SIG-M5 (cell line): ENCODE data around the gene PLXDC2.

Experiments used
- DNase-seq: peaks from one replicate; lab custom pipeline; 2025; lab: John Stamatoyannopoulos, UW

PLXDC2 gene

DNA sequence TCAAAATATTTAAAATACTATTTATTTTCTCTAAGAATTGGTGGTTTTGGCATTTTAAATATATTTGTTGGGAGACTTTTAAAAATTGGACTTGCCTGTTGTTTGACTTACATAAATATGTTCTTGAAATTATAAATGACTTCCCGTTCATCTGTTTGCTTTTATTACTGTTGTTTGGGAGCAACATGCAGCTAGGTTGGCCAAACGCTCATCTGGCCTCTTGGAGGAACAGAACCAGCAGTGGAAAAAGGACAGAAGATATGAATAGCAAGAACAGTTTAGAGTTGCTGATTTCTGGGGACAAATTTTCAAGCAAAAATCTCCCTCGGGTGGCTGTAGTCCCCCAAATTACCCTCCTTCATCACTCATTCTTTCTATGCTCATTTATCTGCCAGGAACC lies 41.6 kb downstream of the PLXDC2 start:
- DNase-seq: no peak

DNA sequence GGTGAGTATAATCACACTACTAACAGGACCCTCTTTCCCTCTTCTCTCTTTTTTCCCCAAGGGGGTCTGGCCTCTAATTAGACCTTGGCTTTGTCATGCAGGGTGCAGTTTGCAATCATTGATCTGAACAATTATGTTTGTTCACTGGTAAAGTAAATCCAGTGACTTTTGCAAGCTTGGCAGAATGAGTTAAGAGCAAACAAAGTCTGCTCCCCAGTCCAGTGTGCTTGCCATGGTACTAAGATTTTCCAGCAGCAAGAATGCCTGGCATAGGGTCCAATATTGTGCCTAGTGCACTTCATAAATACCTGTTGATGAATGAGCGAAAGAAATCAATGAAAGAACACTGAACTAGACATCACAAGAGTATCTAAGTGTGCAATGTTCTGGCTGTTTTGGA lies 43.9 kb downstream of the PLXDC2 start:
- DNase-seq: no peak

DNA sequence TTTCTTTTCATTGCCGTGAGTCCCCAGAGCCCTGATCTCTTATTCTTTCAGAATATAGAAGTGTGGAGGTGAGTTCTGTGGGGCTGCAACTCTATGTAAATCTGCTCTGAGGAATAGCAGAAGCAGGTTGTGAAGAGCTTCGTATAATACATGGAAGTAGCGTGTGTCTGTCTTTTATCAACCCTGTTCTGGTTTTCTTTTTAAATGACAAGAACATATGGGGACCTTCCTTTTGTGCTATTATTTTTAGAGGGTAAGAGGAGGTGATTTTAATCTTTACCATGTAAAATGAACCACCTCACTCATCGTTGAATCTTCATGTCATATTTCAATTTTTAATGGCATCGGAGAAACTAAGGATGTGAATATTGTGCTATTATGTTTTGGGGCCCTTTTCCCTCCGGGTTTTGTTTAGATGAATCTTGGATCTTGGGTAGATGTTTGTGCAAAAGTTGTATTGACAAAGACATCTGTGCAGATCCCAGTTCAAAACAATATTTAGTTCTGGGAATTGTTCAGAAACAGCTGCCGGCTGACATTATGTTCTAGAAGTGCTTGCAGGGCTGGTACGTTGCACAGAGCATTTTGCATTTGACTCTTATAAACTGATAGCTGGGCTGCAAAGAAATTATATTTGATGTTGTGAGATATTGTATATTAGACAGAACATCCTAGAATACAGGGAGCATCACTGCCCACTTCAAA lies 46.7 kb downstream of the PLXDC2 start:
- DNase-seq: no peak

DNA sequence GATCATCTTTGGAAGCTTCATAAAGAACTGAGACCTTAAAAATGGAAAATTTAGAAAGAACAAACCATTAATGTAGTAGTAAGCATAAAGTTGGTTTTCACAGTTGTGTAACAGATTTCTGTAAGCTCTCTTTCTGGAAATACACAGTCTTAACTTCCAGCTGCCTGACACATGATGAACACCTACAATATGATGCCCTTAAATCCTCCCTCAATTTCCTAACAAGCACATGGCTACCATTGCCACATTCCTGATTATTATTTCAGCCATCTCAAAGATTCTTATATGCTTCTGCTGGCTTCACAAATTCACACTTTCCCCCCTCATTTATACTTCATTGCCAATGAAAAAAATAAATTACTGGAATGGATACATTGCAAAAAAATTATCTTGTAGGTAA lies 49.4 kb downstream of the PLXDC2 start:
- DNase-seq: no peak

DNA sequence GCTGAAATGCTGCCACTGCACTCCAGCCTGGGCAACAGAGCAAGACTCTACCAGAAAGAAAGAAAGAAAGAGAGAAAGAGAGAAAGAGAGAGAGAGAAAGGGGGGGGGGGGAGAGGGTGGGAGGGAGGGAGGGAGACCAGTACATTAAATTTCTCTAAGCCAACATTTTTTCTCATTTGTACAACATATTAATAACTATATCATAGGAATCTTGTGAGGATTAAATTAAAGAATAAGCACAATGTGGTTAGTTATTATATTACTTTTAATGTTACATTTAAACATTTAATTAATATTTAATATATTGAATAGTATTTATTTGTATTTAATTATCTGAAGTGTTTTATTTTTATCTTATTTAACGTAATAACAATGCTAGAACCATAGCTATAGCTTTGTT lies 53.1 kb downstream of the PLXDC2 start:
- no peak for DNase-seq

DNA sequence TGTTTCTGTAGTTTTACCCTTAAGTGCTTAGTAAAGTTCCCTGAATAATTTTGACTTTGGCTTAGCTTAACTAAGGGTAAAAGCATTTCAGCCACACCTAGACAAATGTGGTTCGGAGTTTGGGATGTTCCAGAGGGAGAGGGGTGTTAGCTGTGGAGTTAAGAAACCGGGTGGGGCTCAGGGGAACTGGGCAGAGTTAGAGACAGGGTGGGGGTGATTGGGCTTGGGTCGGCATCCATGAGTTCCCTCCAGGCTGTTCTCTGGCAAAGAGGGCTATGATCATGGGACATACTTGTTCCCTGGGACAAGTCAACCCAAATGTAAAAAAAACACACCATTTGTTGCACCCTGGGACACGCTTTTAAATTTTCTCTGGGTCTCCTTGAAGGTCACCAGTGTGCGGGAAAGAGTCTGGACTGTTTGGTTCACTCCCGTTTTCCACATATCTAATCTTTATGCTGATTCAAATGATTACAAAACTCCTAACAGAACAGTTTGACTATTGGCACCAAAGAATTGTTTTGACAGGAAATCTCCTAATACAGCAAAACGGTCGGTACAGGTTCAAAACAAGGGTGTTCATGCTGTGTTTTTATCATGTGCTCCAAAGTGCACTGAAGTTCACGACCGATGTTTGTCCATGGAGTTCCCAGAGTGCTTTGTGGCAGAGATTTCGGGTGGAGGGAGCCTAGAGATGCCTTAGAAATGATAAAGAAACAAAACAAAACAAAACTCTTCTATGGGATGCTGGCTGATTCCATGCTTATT lies 56.5 kb downstream of the PLXDC2 start:
- no peak for DNase-seq

DNA sequence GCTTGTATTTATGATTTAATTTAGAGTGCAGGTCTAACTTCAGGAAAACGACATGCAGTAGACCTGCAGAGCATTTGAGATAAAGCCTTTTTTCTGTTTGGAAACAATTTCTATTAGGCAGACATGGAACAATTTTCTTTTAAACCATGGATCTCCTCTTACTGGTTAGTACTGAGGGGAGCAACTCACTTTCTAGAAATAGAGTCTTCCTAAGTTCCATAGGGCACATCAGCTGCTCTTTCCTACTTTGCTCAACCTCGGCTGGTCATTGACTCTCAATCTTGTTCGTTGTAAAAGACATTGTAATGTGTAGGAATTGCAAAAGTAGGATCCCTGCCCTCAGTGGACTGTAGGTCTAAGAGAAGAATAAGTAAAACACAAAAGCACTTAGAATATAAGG lies 58.0 kb downstream of the PLXDC2 start:
- DNase-seq: no peak

DNA sequence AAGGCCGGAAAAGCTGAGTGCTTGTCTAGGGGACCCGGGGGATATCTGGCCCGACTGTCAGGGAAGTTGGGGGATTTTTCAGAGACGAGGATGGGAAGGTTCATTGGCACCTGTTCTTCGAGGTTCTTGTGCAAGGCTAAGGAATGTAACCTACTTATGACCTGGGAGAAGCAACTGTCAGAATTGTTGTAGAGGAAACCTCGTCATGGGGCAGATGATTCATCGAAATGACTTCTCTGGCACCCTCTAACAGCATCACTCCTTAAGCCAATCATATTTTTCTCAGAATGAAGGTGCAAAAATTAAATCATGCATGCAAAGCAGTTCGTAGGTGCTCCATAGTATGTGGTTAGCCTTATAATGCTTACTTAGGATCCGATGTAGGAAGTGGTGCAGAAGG lies 58.6 kb downstream of the PLXDC2 start:
- DNase-seq: no peak

DNA sequence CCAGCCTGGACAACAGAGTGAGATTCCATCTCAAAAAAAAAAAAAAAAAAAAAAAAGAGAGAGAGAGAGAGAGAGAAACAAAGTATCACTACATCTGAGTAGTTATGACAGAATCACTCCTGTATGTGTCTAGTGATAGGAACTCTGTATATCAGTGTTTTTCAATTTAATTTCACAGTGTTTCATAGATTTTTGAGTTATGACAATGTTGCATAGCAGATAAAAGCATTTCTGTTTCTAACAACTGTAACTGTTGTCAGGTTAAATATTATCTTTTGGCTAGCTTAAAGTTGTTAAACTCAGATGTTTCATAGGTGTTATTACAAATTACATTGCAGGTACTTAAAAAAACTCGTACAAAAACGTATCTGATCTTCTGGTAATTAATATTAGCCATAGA lies 60.3 kb downstream of the PLXDC2 start:
- DNase-seq: no peak

DNA sequence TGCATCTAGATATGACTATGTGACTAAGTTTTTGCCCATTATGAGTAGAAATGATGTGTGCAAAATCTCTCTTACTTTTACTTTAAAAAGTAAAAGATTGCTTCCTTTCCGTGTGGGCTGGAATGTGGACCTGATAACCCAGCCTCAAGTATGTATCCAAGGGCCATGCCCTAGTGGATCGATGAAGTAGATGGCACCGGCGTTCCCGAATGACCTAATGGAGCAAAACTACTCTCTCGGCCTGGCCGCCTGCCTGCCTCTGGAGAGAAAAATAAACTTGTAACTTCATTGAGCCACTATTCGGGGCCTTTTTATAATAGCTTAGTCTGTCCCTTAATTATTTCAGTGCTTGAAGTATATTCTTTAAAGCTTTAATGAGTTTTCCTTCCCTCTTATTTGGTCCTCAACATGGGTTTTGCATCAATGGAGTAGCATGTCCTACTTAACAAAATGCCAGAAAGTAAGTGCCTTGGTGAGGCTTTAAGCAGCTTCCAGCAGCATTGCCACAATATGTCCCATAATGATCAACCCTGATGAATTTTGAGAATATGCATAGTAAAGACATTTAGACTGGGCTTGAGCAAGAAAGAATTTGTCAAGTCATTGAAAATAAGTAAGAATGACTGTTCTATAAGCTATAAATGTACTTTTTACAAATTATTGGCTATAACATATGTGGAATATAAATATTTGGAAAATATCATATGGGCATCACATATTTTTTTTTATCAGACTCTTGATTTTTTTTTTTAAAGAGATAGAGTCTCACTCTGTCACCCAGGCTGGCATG lies 61.4 kb downstream of the PLXDC2 start:
- DNase-seq: no peak

DNA sequence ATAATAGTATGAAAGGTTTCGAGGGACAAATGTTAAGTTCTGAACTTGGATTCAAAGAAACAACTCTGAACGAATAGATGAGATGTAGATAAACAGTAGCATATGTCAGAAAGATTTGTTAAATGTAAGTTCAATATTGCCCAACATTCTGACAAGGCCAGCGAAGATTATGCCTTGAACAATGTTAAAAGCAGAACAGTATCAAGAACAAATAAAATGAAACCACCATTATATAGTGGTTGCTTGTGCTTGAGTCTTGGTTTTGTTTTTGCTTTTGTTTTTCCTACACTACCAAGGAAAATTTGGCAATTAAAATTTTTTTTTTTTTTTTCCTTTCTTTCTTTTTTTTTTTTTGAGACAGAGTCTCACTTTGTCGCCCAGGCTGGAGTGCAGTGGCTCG lies 66.4 kb downstream of the PLXDC2 start:
- DNase-seq: no peak

DNA sequence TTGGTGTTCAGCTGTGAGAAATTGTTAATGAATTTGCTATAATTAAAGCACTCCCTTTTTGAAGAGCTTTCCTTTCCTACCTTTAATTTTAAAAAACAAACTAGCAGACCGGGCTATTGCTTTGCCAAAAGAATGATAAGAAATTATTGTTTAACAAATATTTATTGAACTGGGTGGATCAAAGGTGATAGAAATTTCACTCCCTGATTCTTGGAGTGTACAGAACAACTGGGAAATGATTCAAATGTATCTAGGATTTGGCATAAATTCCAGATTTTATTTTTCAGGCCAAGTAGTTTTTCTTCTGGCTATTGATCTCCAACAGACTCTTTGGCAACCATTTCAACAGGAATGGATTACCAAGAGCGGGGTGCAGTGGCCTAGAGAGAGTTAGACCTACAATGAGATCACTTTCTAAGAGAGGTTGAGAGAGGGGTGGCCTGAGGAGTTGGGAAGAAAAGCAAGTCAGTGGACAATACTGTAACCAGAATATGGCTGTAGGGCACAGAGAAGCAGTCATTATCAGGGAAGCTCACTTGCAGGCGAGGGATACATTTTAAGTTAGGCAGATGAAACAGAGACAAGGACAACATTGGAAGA lies 71.9 kb downstream of the PLXDC2 start:
- no peak for DNase-seq

DNA sequence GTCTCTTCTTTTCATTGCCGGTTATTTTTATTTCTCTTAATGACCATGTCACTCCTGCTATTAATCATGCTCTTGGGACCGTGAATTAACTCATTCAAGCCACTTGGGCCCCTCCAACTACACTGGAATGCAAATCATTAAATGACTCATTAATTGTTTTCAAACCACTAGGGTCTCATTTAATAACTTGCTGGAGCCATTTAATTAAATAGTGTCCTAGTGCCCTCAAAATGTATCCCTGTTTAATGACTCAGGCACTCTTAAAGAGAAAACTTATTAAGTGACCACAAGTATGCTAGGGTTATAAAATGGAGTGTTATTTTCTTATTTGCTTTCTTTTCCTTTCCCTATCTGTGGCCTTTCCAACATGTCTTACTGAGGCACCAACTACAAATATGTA lies 73.0 kb downstream of the PLXDC2 start:
- no peak for DNase-seq

DNA sequence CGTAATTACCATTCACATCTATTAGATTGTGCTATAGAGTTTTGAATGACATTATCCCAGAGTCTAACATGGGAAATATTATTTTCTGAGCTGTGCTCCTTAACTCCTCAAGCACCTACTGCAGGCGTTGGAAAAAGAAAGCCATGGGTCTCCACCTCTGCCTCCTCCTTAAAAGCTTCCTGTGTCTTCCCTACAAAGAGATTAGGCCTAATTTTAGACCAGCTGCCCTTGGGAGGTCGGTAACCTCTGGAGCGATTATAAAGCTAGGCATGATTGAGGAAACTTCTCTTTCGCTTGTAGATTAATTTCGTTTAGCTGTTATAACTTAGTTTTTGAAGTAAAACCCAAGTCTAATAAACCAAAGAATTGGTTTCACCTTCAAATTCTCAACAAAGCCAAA lies 75.2 kb downstream of the PLXDC2 start:
- no peak for DNase-seq

DNA sequence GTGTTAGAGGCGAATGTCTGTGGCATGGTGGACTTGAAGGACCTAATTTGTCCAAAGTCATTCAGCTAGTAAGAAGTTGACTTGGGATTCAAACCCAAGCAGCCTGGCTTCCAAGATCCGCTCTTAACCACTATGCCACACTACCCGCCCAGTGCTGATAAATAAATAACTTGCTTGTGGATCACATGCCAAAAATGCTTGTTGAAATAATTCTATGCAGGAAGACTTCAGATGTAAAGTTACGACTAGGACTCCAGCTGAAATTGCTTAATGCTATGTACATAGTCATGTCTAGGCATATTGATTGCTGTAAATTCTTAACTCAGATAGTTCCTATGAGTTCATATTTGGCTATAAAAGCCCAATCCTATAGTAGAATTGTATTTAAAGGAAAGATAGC lies 76.0 kb downstream of the PLXDC2 start:
- DNase-seq: no peak

DNA sequence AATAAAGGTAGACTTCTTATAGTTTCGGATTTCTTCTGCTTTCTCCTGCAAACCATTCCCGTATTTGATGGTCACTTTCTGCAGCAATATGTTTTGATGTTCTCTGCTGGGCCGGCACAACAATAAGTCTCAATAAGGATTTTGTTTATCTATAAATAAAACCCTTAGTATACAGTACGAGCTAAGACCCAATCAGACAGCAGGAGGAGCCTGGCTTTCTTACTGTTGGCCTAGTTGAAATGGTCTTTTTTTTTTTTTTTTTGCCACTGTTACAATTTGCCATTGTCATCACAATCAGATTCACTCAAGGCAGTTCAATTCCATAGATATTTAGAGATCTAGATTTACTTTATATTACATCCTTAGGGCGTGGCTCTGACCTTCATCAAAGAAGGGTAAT lies 76.4 kb downstream of the PLXDC2 start:
- DNase-seq: no peak

DNA sequence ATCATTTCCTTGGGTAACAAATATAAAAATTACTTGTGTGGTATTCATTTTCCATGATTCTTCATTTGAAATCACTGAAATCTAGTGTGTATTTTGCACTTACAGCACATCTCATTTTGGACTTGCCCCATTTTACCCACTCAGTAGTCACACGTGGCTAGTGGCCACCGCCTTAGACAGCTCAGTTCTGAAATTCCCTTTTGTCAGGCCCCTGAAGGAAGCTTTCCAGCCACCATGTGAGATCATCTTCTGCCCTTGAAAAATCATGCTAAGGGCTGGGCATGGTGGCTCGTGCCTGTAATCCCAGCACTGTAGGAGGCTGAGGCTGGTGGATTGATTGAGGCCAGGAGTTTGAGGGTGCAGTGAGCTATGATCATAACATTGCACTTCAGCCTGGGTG lies 79.3 kb downstream of the PLXDC2 start:
- no peak for DNase-seq

DNA sequence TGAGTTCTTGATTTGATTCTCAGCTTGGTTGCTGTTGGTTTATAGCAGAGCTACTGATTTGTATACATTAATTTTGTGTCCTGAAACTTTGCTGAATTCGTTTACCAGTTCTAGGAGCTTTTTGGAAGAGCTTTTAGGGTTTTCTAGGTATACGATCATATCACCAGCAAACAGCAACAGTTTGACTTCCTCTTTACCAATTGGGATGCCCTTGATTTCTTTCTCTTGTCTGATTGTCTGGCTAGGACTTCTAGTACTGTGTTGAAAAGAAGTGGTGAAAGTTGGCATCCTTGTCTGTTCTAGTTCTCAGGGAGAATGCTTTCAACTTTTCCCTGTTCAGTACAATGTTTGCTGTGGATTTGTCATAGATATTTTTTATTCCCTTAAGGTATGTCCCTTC lies 86.2 kb downstream of the PLXDC2 start:
- no peak for DNase-seq

DNA sequence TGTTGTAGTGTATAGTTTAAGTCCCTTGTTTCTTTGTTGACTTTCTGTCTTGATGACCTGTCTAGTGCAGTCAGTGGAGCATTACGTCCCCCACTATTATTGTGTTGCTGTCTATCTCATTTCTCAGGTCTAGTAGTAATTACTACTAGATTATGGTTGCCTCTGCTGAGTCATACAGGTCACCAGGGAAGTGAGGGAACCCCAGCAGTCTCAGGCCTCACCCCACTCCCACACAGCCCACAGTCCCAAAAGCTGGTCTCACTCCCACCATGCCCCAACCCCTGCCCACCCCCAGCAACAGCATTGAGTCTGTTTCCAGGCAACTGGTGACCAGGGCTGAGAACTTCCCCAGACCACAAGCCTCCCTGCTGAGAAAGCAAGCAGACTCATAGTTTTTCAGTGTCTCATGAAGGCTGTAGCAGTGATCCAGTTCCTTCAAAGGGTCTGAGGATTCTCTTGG lies 88.0 kb downstream of the PLXDC2 start:
- DNase-seq: no peak

DNA sequence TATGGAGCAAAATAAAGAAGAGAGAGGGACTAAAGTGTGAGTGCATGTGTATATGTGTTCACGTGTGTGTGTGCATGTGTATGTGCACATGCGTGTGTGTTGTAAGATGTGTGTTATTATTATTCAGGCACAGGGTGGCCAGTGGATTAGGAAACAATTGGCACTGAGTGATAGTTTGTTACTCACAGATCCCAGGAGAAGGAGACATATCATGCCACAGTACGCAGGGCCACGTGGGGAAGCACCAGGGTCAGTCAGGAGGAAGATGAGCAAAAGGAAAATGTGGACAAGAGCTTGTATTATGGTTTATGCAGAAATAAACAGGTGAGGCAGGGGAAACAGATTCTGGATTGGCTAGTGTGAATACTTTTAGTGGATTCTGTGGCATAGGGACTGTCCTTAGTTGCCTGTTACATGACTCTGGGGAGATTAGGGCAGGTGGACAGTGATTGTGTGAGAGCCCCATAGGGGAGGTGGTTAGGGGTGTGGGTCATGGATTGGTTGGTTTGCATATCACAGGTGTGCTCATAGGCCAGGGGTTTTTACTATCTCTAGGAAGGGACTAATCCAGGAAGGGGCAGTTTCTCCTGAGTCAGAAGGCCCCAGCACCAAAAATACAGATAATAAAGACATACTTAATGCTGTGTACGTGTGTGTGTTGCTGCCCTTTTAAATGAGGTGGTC lies 90.0 kb downstream of the PLXDC2 start:
- no peak for DNase-seq

DNA sequence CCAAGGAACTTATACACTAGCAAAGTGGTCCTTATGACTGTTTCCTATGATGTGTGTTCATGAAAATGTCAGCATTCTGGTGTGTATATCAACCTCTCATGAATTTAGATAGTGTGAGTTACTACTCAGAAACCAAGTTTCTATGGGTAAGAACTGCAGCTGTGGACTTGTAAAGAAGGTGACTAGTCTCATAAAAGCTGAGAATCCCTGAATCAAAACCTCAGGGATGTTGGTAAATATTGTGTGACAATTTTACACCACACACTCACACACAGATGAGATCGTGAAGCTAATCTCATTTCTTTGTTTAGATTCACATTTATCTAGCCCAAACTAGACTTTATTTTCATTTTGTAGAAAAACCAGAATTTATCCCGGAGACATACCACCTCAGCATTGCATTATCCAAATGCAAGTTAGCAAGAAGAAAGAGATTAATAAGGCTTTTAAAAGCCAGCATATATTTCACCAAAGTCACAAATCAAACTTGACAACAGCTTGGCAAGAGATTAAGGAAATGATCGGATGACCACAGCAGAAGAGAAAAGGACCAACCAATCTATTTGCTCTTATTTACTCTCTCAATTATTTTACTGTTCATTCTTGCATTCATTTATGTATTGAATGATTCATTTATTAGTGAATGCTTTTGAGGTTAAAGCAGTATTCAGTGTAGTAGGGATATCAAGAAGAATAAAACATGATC lies 92.9 kb downstream of the PLXDC2 start:
- DNase-seq: no peak
